Skeletal muscle tissue (tissue), 4 donors: ENCODE results near the gene RSPH3. TPM values are rescaled to one million over a fixed set of nuclear protein-coding genes. Genes with fewer than 3 reads are reported as not detected.
"Not testable (repeated sequence)": the region's sequence is repeated elsewhere in the genome, so short reads cannot be mapped to it uniquely, and the experiment has no call there.

ENCODE experiments used
- H3K27ac ChIP-seq: one replicate; pipeline ENCODE4 v1.7.0; 2013; ENCODE audit warnings: mild to moderate bottlenecking, low read depth, low read length, inconsistent platforms
- H3K27me3 ChIP-seq, 3 donors: one replicate each; pipeline ENCODE4 v1.7.0; 2013; ENCODE audit warnings: low read length in 3 of 3; ENCODE audit not compliant: control insufficient read depth in 3 of 3, insufficient read depth in 3 of 3
- H3K36me3 ChIP-seq, 3 donors: one replicate each; pipeline ENCODE4 v1.7.0; 2013; ENCODE audit warnings: low read length in 3 of 3; ENCODE audit not compliant: control insufficient read depth in 3 of 3, insufficient read depth in 3 of 3
- H3K4me1 ChIP-seq, 3 donors: one replicate each; pipeline ENCODE4 v1.7.0; 2013; ENCODE audit warnings: low read length in 3 of 3, mild to moderate bottlenecking in 3 of 3; ENCODE audit not compliant: control insufficient read depth in 3 of 3, insufficient read depth in 3 of 3
- H3K4me3 ChIP-seq, 3 donors: one replicate each; pipeline ENCODE4 v1.7.0; 2013; ENCODE audit warnings: low read length in 3 of 3
- H3K9ac ChIP-seq, 3 donors: one replicate each; pipeline ENCODE4 v1.7.0; 2013; ENCODE audit warnings: low read length in 3 of 3, mild to moderate bottlenecking in 3 of 3, moderate library complexity in 2 of 3, low read depth in 1 of 3
- H3K9me3 ChIP-seq, 3 donors: one replicate each; pipeline ENCODE4 v1.7.0; 2013; ENCODE audit warnings: low read length in 3 of 3; ENCODE audit not compliant: control insufficient read depth in 3 of 3
- total RNA-seq: library from RNA; depleted of rRNA; stranded (reverse); fragments of >200 nt; gene quantifications from one replicate; pipeline ENCODE4 v1.2.3, GENCODE V29; 2014
- donor health status: Osteomylitis.

The RSPH3 gene
- total RNA-seq, 1 donor from 2014 or later: 2.1 TPM

GRCh38 chr6:159030168-159030567, 30.2 kb upstream of the RSPH3 start:
- Histone ChIP-seq H3K36me3 (no peaks in the 10 kb centered on the region), H3K4me3 (no peak overlapping the region), H3K27ac (no peak overlapping the region), H3K9ac (no peak overlapping the region), H3K9me3 (no peaks in the 10 kb centered on the region), H3K27me3 (no peaks in the 10 kb centered on the region), H3K4me1 (no peaks in the 10 kb centered on the region)

GRCh38 chr6:159025224-159025623, 25.2 kb upstream of the RSPH3 start:
- not testable (repeated sequence) for H3K9me3 ChIP-seq, H3K27me3 ChIP-seq

GRCh38 chr6:159023893-159024292, 23.9 kb upstream of the RSPH3 start:
- Histone ChIP-seq H3K9me3 (peaks cover 0 to 6% (median 0%) of the 10 kb centered on the region in 3 donors), H3K4me1 (no peaks in the 10 kb centered on the region), H3K4me3 (no peak overlapping the region), H3K27me3 (no peaks in the 10 kb centered on the region), H3K9ac (no peak overlapping the region), H3K36me3 (no peaks in the 10 kb centered on the region), H3K27ac (no peak overlapping the region)

More at GRCh38 chr6:159025224-159025623, 25.2 kb upstream of the RSPH3 start:
- H3K36me3 ChIP-seq, H3K4me1 ChIP-seq, H3K4me3 ChIP-seq, H3K9ac ChIP-seq, H3K27ac ChIP-seq: not testable (repeated sequence)

GRCh38 chr6:159020011-159020410, 20.0 kb upstream of the RSPH3 start:
- Histone ChIP-seq H3K36me3 (no peaks in the 10 kb centered on the region), H3K4me3 (no peak overlapping the region), H3K27ac (no peak overlapping the region), H3K27me3 (no peaks in the 10 kb centered on the region), H3K4me1 (no peaks in the 10 kb centered on the region), H3K9ac (no peak overlapping the region), H3K9me3 (peaks cover 0 to 6% (median 0%) of the 10 kb centered on the region in 3 donors)

- no peaks in the 10 kb centered on the region for H3K4me1 ChIP-seq
- H3K27ac ChIP-seq: no peak overlapping the region
- H3K36me3 ChIP-seq: no peaks in the 10 kb centered on the region
- H3K4me3 ChIP-seq: no peak overlapping the region
- H3K9me3 ChIP-seq: no peaks in the 10 kb centered on the region
- H3K27me3 ChIP-seq: no peaks in the 10 kb centered on the region
- H3K9ac ChIP-seq: no peak overlapping the region
Observed at GRCh38 chr6:159017757-159018559, 18.0 kb upstream of the RSPH3 start.

GRCh38 chr6:159014406-159014805, 14.4 kb upstream of the RSPH3 start:
- no peaks in the 10 kb centered on the region for H3K27me3 ChIP-seq
- no peak overlapping the region for H3K9ac ChIP-seq
- no peaks in the 10 kb centered on the region for H3K36me3 ChIP-seq
- no peaks in the 10 kb centered on the region for H3K4me1 ChIP-seq
- no peaks in the 10 kb centered on the region for H3K9me3 ChIP-seq
- H3K27ac ChIP-seq: no peak overlapping the region
- no peak overlapping the region for H3K4me3 ChIP-seq

- no peak overlapping the region for H3K4me3 ChIP-seq
- H3K4me1 ChIP-seq: no peaks in the 10 kb centered on the region
- no peaks in the 10 kb centered on the region for H3K27me3 ChIP-seq
- no peak overlapping the region for H3K27ac ChIP-seq
- no peak overlapping the region for H3K9ac ChIP-seq
- H3K9me3 ChIP-seq: no peaks in the 10 kb centered on the region
- H3K36me3 ChIP-seq: no peaks in the 10 kb centered on the region
Observed at GRCh38 chr6:159013229-159013628, 13.2 kb upstream of the RSPH3 start.

GRCh38 chr6:159012201-159012600, 12.2 kb upstream of the RSPH3 start:
- no peaks in the 10 kb centered on the region for H3K27me3 ChIP-seq
- H3K27ac ChIP-seq: no peak overlapping the region
- H3K9me3 ChIP-seq: no peaks in the 10 kb centered on the region
- H3K9ac ChIP-seq: no peak overlapping the region
- no peaks in the 10 kb centered on the region for H3K4me1 ChIP-seq
- H3K4me3 ChIP-seq: no peak overlapping the region
- H3K36me3 ChIP-seq: no peaks in the 10 kb centered on the region

- not testable (repeated sequence) for H3K9ac ChIP-seq, H3K36me3 ChIP-seq, H3K4me1 ChIP-seq, H3K27me3 ChIP-seq, H3K27ac ChIP-seq, H3K9me3 ChIP-seq, H3K4me3 ChIP-seq
Observed at GRCh38 chr6:159010037-159010612, 10.1 kb upstream of the RSPH3 start.

GRCh38 chr6:159008656-159009288, 8.8 kb upstream of the RSPH3 start:
- Histone ChIP-seq H3K27me3 (no peaks in the 10 kb centered on the region), H3K4me3 (no peak overlapping the region), H3K9ac (no peak overlapping the region), H3K36me3 (no peaks in the 10 kb centered on the region), H3K9me3 (no peaks in the 10 kb centered on the region), H3K4me1 (no peaks in the 10 kb centered on the region), H3K27ac (no peak overlapping the region)
